ENCODE measurements around the gene KSR2. TPM values are rescaled to one million over a fixed set of nuclear protein-coding genes. Genes with fewer than 3 reads are reported as not detected.

KSR2 gene
- 0.54 to 0.72 TPM (median 0.60 TPM) in 5 replicates for total RNA-seq (2022; extraction: Qiagen RNA extraction; ENCODE audit: low read depth)

GRCh38 chr12:117968826-117969659, at the start of gene KSR2:
KSR2 (minus strand) TSS chr12:117968990; CDS start chr12:117968255, 735 bp downstream.

GRCh38 chr12:118016424-118017264, 47.9 kb upstream of the KSR2 start, which contains the start of gene RFC5:
RFC5 (plus strand) TSS chr12:118016703; CDS start chr12:118016828, 125 bp downstream.

Other genes with a start within 250 kb of the KSR2 start
- gene RFC5, start 47.7 kb upstream of the KSR2 start, total RNA-seq (2022; extraction: Qiagen RNA extraction; ENCODE audit: low read depth), result 39.3 to 45.6 TPM (median 43.6 TPM) in 5 replicates
- gene WSB2, start 92.2 kb upstream of the KSR2 start, total RNA-seq (2022; extraction: Qiagen RNA extraction; ENCODE audit: low read depth), result 71.8 to 81.1 TPM (median 75.6 TPM) in 5 replicates
- 17.5 to 24.1 TPM (median 19.0 TPM) in 5 replicates for gene VSIG10, start 135.0 kb upstream of the KSR2 start, total RNA-seq (2022; extraction: Qiagen RNA extraction; ENCODE audit: low read depth)
- gene PEBP1, start 167.1 kb upstream of the KSR2 start, total RNA-seq (2022; extraction: Qiagen RNA extraction; ENCODE audit: low read depth), result 234 to 295 TPM (median 272 TPM) in 5 replicates

Measured in A549 treated with RU486 at 1 μM for 4 hours (cell line).